Measurements from ENCODE around the gene TRRAP. TPM values are rescaled to one million over a fixed set of nuclear protein-coding genes. Genes with fewer than 3 reads are reported as not detected.

The TRRAP gene
- total and polyA plus RNA-seq, 2 experiments from 2014 or later, result 14.9 to 58.7 TPM

GRCh38 chr7:98866765-98867164 lies 11.6 kb upstream of the TRRAP start (continued):
- TF ChIP-seq ZNF462 (CRISPR knock-in tag; IDR thresholded peaks at IDR 0.05), result no peak

- Mint-ChIP-seq H3K4me1 (peaks cover 6% of the 10 kb centered on the region; the same call in 2 of the 3 replicates), H3K27ac (no peak overlapping the region), H3K27me3 (ENCODE audit: insufficient read depth, low read depth, poor library complexity) (peaks cover 17% of the 10 kb centered on the region), H3K9me3 (no peaks in the 10 kb centered on the region), H3K4me3 (no peak overlapping the region; the same call in 2 of the 3 replicates), H3K36me3 (ENCODE audit: low read depth) (no peaks in the 10 kb centered on the region; the same call in 2 of the 3 replicates)
- no peak for DNase-seq (ENCODE audit: low spot score)
- Histone ChIP-seq H4K20me1 (replicated peaks; ENCODE audit: insufficient read depth) (no peaks in the 10 kb centered on the region), H3K27me3 (ENCODE audit: insufficient read depth) (peaks cover 30% of the 10 kb centered on the region), H3K4me1 (ENCODE audit: insufficient read depth) (peaks cover 10% of the 10 kb centered on the region; the same call in 1 of the 2 replicates), H3F3A (replicated peaks; ENCODE audit: low read depth) (no peaks in the 10 kb centered on the region), H3K36me3 (ENCODE audit: insufficient read depth) (no peaks in the 10 kb centered on the region), H3K4me2 (peak overlapping the region; percentile 88), H2AFZ (no peak overlapping the region; the same call in 1 of the 2 replicates), H3K9me2 (ENCODE audit: insufficient read depth) (no peaks in the 10 kb centered on the region), H3K79me2 (replicated peaks; ENCODE audit: insufficient read depth) (no peaks in the 10 kb centered on the region), H3K27ac (ENCODE audit: low read depth) (no peak overlapping the region), H3K4me3 (peak overlapping the region; percentile 82; the same call in 1 of the 2 replicates)
- no peak for ATAC-seq
- TF ChIP-seq ZNF331 (CRISPR knock-in tag; IDR thresholded peaks at IDR 0.05; ENCODE audit: low read depth) (no peak), ZNF114 (CRISPR knock-in tag; IDR thresholded peaks at IDR 0.05) (no peak), JUNB (IDR thresholded peaks at IDR 0.05; ENCODE audit: unreplicated experiment) (no peak), REST (IDR thresholded peaks at IDR 0.05; ENCODE audit: unreplicated experiment) (no peak), ETS1 (IDR thresholded peaks at IDR 0.05) (no peak), CTCF (conservative IDR thresholded peaks at IDR 0.05; ENCODE audit: low read depth in 2 of 2) (no peak), NANOG (IDR thresholded peaks at IDR 0.05; ENCODE audit: borderline replicate concordance) (no peak), CREB1 (CRISPR knock-in tag; IDR thresholded peaks at IDR 0.05; ENCODE audit: low read depth) (no peak)
These were observed 9.9 kb upstream of the TRRAP start for GRCh38 chr7:98868450-98868849.

Measured in GM23338 (cell line).